IMR-90 (cell line): Measurements from ENCODE around the gene STARD3. TPM values are rescaled to one million over a fixed set of nuclear protein-coding genes. Genes with fewer than 3 reads are reported as not detected.

Source experiments
- ATAC-seq: fragments of 200-7000 bp; cut with Tn5 transposase; 2 replicates; pipeline ENCODE4 v1.9.1; 2020; ENCODE audit warnings: low read depth, mild to moderate bottlenecking, moderate library complexity
- BruUV-seq: library from RNA; stranded (reverse); fragments of 400-500 nt; replicated peaks from 2 replicates; lab custom pipeline; 2021; lab: Mats Ljungman, UMichigan
- CTCF ChIA-PET: fragments of 300-600 bp; formaldehyde crosslinking; extraction: SDS; loops from one replicate; lab custom pipeline; 2021; ENCODE audit warnings: antibody characterized with exemption; lab: Yijun Ruan, JAX
- POLR2A ChIA-PET: fragments of 300-600 bp; sonication (Branson Sonifier 250); formaldehyde crosslinking; loops from one replicate; lab custom pipeline; 2022; ENCODE audit warnings: antibody characterized with exemption; ENCODE audit not compliant: unreplicated experiment; lab: Charles Lee
- DNase-seq: peaks from one replicate; pipeline ENCODE4 v3.0.0; 2013
- H2AFZ ChIP-seq: replicated peaks from 2 replicates; pipeline ENCODE3; 2013; ENCODE audit warnings: low read length, mild to moderate bottlenecking; ENCODE audit not compliant: poor library complexity
- H2AK5ac ChIP-seq: 2 replicates; pipeline ENCODE4 v1.6.1; 2013; ENCODE audit warnings: low read depth, low read length, inconsistent platforms
- H2AK9ac ChIP-seq: replicated peaks from 2 replicates; pipeline ENCODE3; 2013; ENCODE audit warnings: mild to moderate bottlenecking, low read depth, low read length, moderate library complexity; ENCODE audit not compliant: poor library complexity
- H2BK120ac ChIP-seq: 2 replicates; pipeline ENCODE4 v1.6.1; 2013; ENCODE audit warnings: low read depth, low read length, inconsistent platforms
- H2BK15ac ChIP-seq: 3 replicates; pipeline ENCODE4 v1.6.1; 2013; ENCODE audit warnings: low read depth, low read length, inconsistent platforms
- H2BK20ac ChIP-seq: 2 replicates; pipeline ENCODE4 v1.6.1; 2013; ENCODE audit warnings: low read depth, mild to moderate bottlenecking, inconsistent platforms, low read length, moderate library complexity
- H2BK5ac ChIP-seq: 2 replicates; pipeline ENCODE4 v1.6.1; 2013; ENCODE audit warnings: mild to moderate bottlenecking, low read depth, low read length, inconsistent platforms; ENCODE audit not compliant: poor library complexity, severe bottlenecking
- H3K14ac ChIP-seq: replicated peaks from 2 replicates; pipeline ENCODE4 v1.6.1; 2013; ENCODE audit warnings: low read depth, low read length, inconsistent platforms
- H3K18ac ChIP-seq: 2 replicates; pipeline ENCODE4 v1.6.1; 2013; ENCODE audit warnings: low read depth, low read length, control low read depth
- H3K23ac ChIP-seq: 2 replicates; pipeline ENCODE4 v1.6.1; 2013; ENCODE audit warnings: low read depth, low read length, inconsistent platforms
- H3K27ac ChIP-seq: 2 replicates; pipeline ENCODE4 v1.5.1; 2013; ENCODE audit warnings: mild to moderate bottlenecking, control low read depth, low read length; ENCODE audit not compliant: insufficient read depth
- H3K27me3 ChIP-seq: 2 replicates; pipeline ENCODE4 v1.6.1; 2013; ENCODE audit warnings: low read length; ENCODE audit not compliant: control insufficient read depth, insufficient read depth
- H3K36me3 ChIP-seq: 2 replicates; pipeline ENCODE4 v1.6.1; 2013; ENCODE audit warnings: low read length, mixed read lengths; ENCODE audit not compliant: control insufficient read depth, insufficient read depth
- H3K4ac ChIP-seq: 2 replicates; pipeline ENCODE4 v1.6.1; 2013; ENCODE audit warnings: low read depth, low read length, inconsistent platforms
- H3K4me1 ChIP-seq: 2 replicates; pipeline ENCODE4 v1.6.1; 2013; ENCODE audit warnings: low read length, mixed read lengths; ENCODE audit not compliant: control insufficient read depth, insufficient read depth
- H3K4me2 ChIP-seq: 2 replicates; pipeline ENCODE4 v1.6.1; 2013; ENCODE audit warnings: low read depth, mild to moderate bottlenecking, control low read depth, low read length, moderate library complexity
- H3K4me3 ChIP-seq: 2 replicates; pipeline ENCODE4 v1.5.1; 2013; ENCODE audit warnings: low read depth, mild to moderate bottlenecking, control low read depth, low read length, moderate library complexity; ENCODE audit not compliant: insufficient read depth
- H3K56ac ChIP-seq: 2 replicates; pipeline ENCODE4 v1.6.1; 2013; ENCODE audit warnings: low read length, inconsistent platforms; ENCODE audit not compliant: insufficient read depth; ENCODE audit errors: extremely low read depth
- H3K79me1 ChIP-seq, 2 experiments: 2 replicates each; pipeline ENCODE4 v1.6.1; 2013; ENCODE audit warnings: low read length in 2 of 2, inconsistent platforms in 1 of 2, low read depth in 1 of 2
- H3K9ac ChIP-seq: 2 replicates; pipeline ENCODE4 v1.6.1; 2013; ENCODE audit warnings: low read depth, low read length, control low read depth
- H3K9me1 ChIP-seq: 2 replicates; pipeline ENCODE4 v1.6.1; 2013; ENCODE audit warnings: low read length, inconsistent platforms; ENCODE audit not compliant: insufficient read depth
- H3K9me3 ChIP-seq: 2 replicates; pipeline ENCODE4 v1.6.1; 2013; ENCODE audit warnings: low read length; ENCODE audit not compliant: control insufficient read depth, insufficient read depth
- H4K20me1 ChIP-seq: 2 replicates; pipeline ENCODE4 v1.6.1; 2013; ENCODE audit warnings: low read length, inconsistent platforms; ENCODE audit not compliant: insufficient read depth
- H4K5ac ChIP-seq: 2 replicates; pipeline ENCODE4 v1.6.1; 2013; ENCODE audit warnings: mild to moderate bottlenecking, low read depth, low read length, control low read depth
- H4K8ac ChIP-seq, 2 experiments: 2 replicates each; pipeline ENCODE4 v1.6.1; 2013; ENCODE audit warnings: low read depth in 2 of 2, low read length in 2 of 2, control low read depth in 1 of 2, inconsistent platforms in 1 of 2
- H4K91ac ChIP-seq: 2 replicates; pipeline ENCODE4 v1.6.1; 2013; ENCODE audit warnings: low read depth, low read length, inconsistent platforms; ENCODE audit not compliant: insufficient read depth
- FOS ChIP-seq: fragments of 150-350 bp; IDR thresholded peaks from 2 replicates; pipeline ENCODE4 v1.6.1; 2016; ENCODE audit warnings: low read depth, low read length
- POLR2A ChIP-seq: IDR thresholded peaks from 2 replicates; pipeline ENCODE4 v1.6.1; 2012; ENCODE audit warnings: mild to moderate bottlenecking, low read depth, low read length
- WGBS, 2 experiments: methylation state at CpG; one replicate each; pipeline versions ENCODE4 v1.1.5 to v1.1.7; 2013; ENCODE audit warnings: missing lambda C conversion rate in 2 of 2; ENCODE audit not compliant: insufficient read length in 1 of 2; ENCODE audit errors: extremely low coverage in 2 of 2; 5-methylcytosine and 5-hydroxymethylcytosine counted together
- dilution Hi-C: fragments of 300-500 bp; cut with HindIII; formaldehyde crosslinking; loops from one replicate; pipeline ENCODE4 v1.14.3; 2018; ENCODE audit warnings: low sequenced_read_pairs; ENCODE audit not compliant: unreplicated experiment
- in situ Hi-C: fragments of 300-500 bp; cut with MboI; formaldehyde crosslinking; loops from 3 replicates; pipeline ENCODE4 v1.14.3; 2019; ENCODE audit warnings: low sequenced_read_pairs, inconsistent platforms, mixed read lengths
- intact Hi-C: fragments of 100-400 bp; cut with micrococcal nuclease; formaldehyde crosslinking; loops from 2 replicates; pipeline ENCODE4 v1.10.0; 2022
- polyA plus RNA-seq, 3 experiments: library from polyadenylated mRNA; depleted of rRNA; stranded (reverse); fragments of >200 nt; gene quantifications; 2 replicates each; pipeline ENCODE4 v1.2.3, GENCODE V29; 2012; ENCODE audit warnings: low replicate concordance in 1 of 3
- total RNA-seq: library from RNA; depleted of rRNA; stranded (reverse); fragments of >200 nt; gene quantifications from 2 replicates; pipeline ENCODE4 v1.2.3, GENCODE V29; 2012

Gene STARD3
- total and polyA plus RNA-seq, 2 of the 4 experiments (the other 2 are of a cell fraction) = 8.1 to 50.4 TPM

GRCh38 chr17:39643271-39643670 is 6.3 kb downstream of the STARD3 start:
- peaks cover 63% of the 10 kb centered on the region for H4K20me1 ChIP-seq
- H2AK5ac ChIP-seq = peak overlapping the region; percentile 52
- H3K4me3 ChIP-seq = no peak overlapping the region
- TF ChIP-seq FOS (peak; percentile 38; the same call in 1 of the 2 replicates), POLR2A (no peak)
- no peak overlapping the region for H3K9ac ChIP-seq
- no peak overlapping the region for H2AFZ ChIP-seq
- H2BK20ac ChIP-seq = no peak overlapping the region
- peak overlapping the region in 1 of 2 experiments; percentile 29; a peak in 1 of 4 replicates for H4K8ac ChIP-seq
- no TSS peak for BruUV-seq
- H3K79me1 ChIP-seq = peaks cover 34 to 88% of the 10 kb centered on the region in 2 experiments
- 80% methylated on average over 1 of the region's 4 CpGs; no CpG with 5 or more reads in 1 of the 2 experiments for WGBS, 2 experiments
- H3K23ac ChIP-seq = no peak overlapping the region
- H3K4me1 ChIP-seq = peaks cover 15% of the 10 kb centered on the region
- in situ Hi-C loops (no loop called here), intact Hi-C loops (no loop called here), dilution Hi-C loops (no loop called here)
- H4K5ac ChIP-seq = no peak overlapping the region
- no peak overlapping the region for H3K4ac ChIP-seq
- no peaks in the 10 kb centered on the region for H3K9me3 ChIP-seq
- H2BK15ac ChIP-seq = no peak overlapping the region
- ChIA-PET POLR2A (no interaction called here), CTCF (interaction anchor here (1.0 kb wide), 1 partner anchor 20 kb away, joined by 3 read pairs; no protein-coding TSS in a partner anchor)
- peak; percentile 34 for DNase-seq
- no peak overlapping the region for H4K91ac ChIP-seq
- H2AK9ac ChIP-seq = peak overlapping the region; percentile 23
- no peaks in the 10 kb centered on the region for H3K27me3 ChIP-seq
- peaks cover 36% of the 10 kb centered on the region for H3K9me1 ChIP-seq
- no peak overlapping the region for H2BK5ac ChIP-seq
- H3K4me2 ChIP-seq = no peak overlapping the region
- no peak overlapping the region for H2BK120ac ChIP-seq
- H3K36me3 ChIP-seq = no peaks in the 10 kb centered on the region
- ATAC-seq = peak; percentile 67
- H3K56ac ChIP-seq = no peak overlapping the region
- H3K18ac ChIP-seq = no peak overlapping the region
- no peak overlapping the region for H3K14ac ChIP-seq
- H3K27ac ChIP-seq = no peak overlapping the region
